GM23338 (cell line): ENCODE data around the gene KIRREL3. TPM values are rescaled to one million over a fixed set of nuclear protein-coding genes. Genes with fewer than 3 reads are reported as not detected.

Source experiments
- ATAC-seq: fragments of 200-7000 bp; cut with Tn5 transposase; 3 replicates; pipeline ENCODE4 v1.9.1; 2020
- DNase-seq: peaks from one replicate; pipeline ENCODE4 v3.0.0-alpha.2; 2015; ENCODE audit warnings: low spot score
- H2AFZ ChIP-seq: fragments of 200-600 bp; sonication (generic); 2 replicates; pipeline ENCODE4 v1.8.0; 2016; ENCODE audit warnings: antibody characterized with exemption, mild to moderate bottlenecking, moderate library complexity
- H3F3A ChIP-seq: fragments of 200-600 bp; sonication (generic); replicated peaks from 2 replicates; pipeline ENCODE4 v1.8.0; 2017; ENCODE audit warnings: antibody characterized with exemption, mixed run types, low read depth
- H3K27ac ChIP-seq: fragments of 200-600 bp; sonication (generic); 2 replicates; pipeline ENCODE4 v1.6.1; 2016; ENCODE audit warnings: low read depth
- H3K27me3 ChIP-seq: fragments of 200-600 bp; sonication (generic); 2 replicates; pipeline ENCODE4 v1.8.0; 2016; ENCODE audit warnings: mild to moderate bottlenecking, mixed run types, moderate library complexity; ENCODE audit not compliant: insufficient read depth
- H3K36me3 ChIP-seq: fragments of 200-600 bp; sonication (generic); 2 replicates; pipeline ENCODE4 v1.8.0; 2016; ENCODE audit warnings: mild to moderate bottlenecking; ENCODE audit not compliant: insufficient read depth
- H3K4me1 ChIP-seq: fragments of 200-600 bp; sonication (generic); 2 replicates; pipeline ENCODE4 v1.8.0; 2016; ENCODE audit warnings: mild to moderate bottlenecking, moderate library complexity; ENCODE audit not compliant: insufficient read depth
- H3K4me2 ChIP-seq: fragments of 200-600 bp; sonication (generic); 2 replicates; pipeline ENCODE4 v1.7.1; 2017; ENCODE audit warnings: mixed run types
- H3K4me3 ChIP-seq: fragments of 200-600 bp; sonication (generic); 2 replicates; pipeline ENCODE4 v1.6.1; 2016; ENCODE audit warnings: mixed run types
- H3K79me2 ChIP-seq: fragments of 200-600 bp; sonication (generic); replicated peaks from 2 replicates; pipeline ENCODE4 v1.8.0; 2017; ENCODE audit warnings: mild to moderate bottlenecking; ENCODE audit not compliant: insufficient read depth
- H3K9me2 ChIP-seq: fragments of 200-600 bp; sonication (generic); 2 replicates; pipeline ENCODE4 v1.8.0; 2017; ENCODE audit not compliant: insufficient read depth
- H4K20me1 ChIP-seq: fragments of 200-600 bp; sonication (generic); replicated peaks from 2 replicates; pipeline ENCODE4 v1.8.0; 2017; ENCODE audit warnings: mild to moderate bottlenecking; ENCODE audit not compliant: insufficient read depth
- H3K27ac Mint-ChIP-seq: 2 replicates; pipeline ENCODE4 v1.8.0; 2020; ENCODE audit warnings: inconsistent platforms, mild to moderate bottlenecking, moderate library complexity, mixed read lengths
- H3K27me3 Mint-ChIP-seq: 3 replicates; pipeline ENCODE4 v1.8.0; 2022; ENCODE audit warnings: low read depth, mild to moderate bottlenecking, moderate library complexity, mixed read lengths, inconsistent platforms; ENCODE audit not compliant: insufficient read depth, poor library complexity
- H3K36me3 Mint-ChIP-seq: 3 replicates; pipeline ENCODE4 v1.8.0; 2021; ENCODE audit warnings: low read depth, mild to moderate bottlenecking, inconsistent platforms, moderate library complexity, mixed read lengths
- H3K4me1 Mint-ChIP-seq: 3 replicates; pipeline ENCODE4 v1.8.0; 2020; ENCODE audit warnings: mild to moderate bottlenecking, inconsistent platforms, mixed read lengths
- H3K4me3 Mint-ChIP-seq: 3 replicates; pipeline ENCODE4 v1.8.0; 2021; ENCODE audit warnings: moderate library complexity, mild to moderate bottlenecking, inconsistent platforms, mixed read lengths
- H3K9me3 Mint-ChIP-seq: 3 replicates; pipeline ENCODE4 v1.8.0; 2020; ENCODE audit warnings: moderate library complexity, mild to moderate bottlenecking, inconsistent platforms, mixed read lengths
- CREB1 ChIP-seq: fragments of 250-450 bp; sonication (Bioruptor Pico); IDR thresholded peaks from 2 replicates; pipeline ENCODE4 v1.5.0; 2020; ENCODE audit warnings: low read depth, mild to moderate bottlenecking, moderate library complexity
- EZH2 ChIP-seq: fragments of 200-600 bp; sonication (generic); IDR thresholded peaks from one replicate; pipeline ENCODE4 v1.8.0; 2017; ENCODE audit warnings: antibody characterized with exemption, mild to moderate bottlenecking, low read depth; ENCODE audit not compliant: unreplicated experiment
- EZH2phosphoT487 ChIP-seq: fragments of 200-600 bp; sonication (generic); IDR thresholded peaks from one replicate; pipeline ENCODE4 v1.8.1; 2018; ENCODE audit warnings: antibody characterized with exemption; ENCODE audit not compliant: unreplicated experiment
- JUNB ChIP-seq: IDR thresholded peaks from one replicate; pipeline ENCODE4 v1.6.1; 2016; ENCODE audit warnings: antibody characterized with exemption; ENCODE audit not compliant: unreplicated experiment
- NANOG ChIP-seq: IDR thresholded peaks from 2 replicates; pipeline ENCODE4 v1.6.1; 2016; ENCODE audit warnings: antibody characterized with exemption, borderline replicate concordance
- POLR2AphosphoS5 ChIP-seq: IDR thresholded peaks from 2 replicates; pipeline ENCODE4 v1.6.1; 2016; ENCODE audit warnings: antibody characterized with exemption, low read depth
- STAT1 ChIP-seq: IDR thresholded peaks from one replicate; pipeline ENCODE4 v1.6.1; 2016; ENCODE audit warnings: antibody characterized with exemption; ENCODE audit not compliant: unreplicated experiment
- ZNF114 ChIP-seq: fragments of 250-450 bp; sonication (Bioruptor Pico); IDR thresholded peaks from 2 replicates; pipeline ENCODE4 v1.5.0; 2020; ENCODE audit warnings: mild to moderate bottlenecking, moderate library complexity
- ZNF331 ChIP-seq: fragments of 250-450 bp; sonication (Bioruptor Pico); IDR thresholded peaks from 2 replicates; pipeline ENCODE4 v1.5.0; 2020; ENCODE audit warnings: low read depth, mild to moderate bottlenecking, moderate library complexity
- polyA plus RNA-seq: library from polyadenylated mRNA; unstranded; fragments of >200 nt; fragmentation: Nextera tagmentation; extraction: Ambion mirVana; gene quantifications from 2 replicates; pipeline ENCODE4 v1.2.1, GENCODE V29; 2016
- total RNA-seq: library from RNA; depleted of rRNA; stranded (reverse); fragments of >200 nt; shearing (Covaris generic); gene quantifications from 2 replicates; pipeline ENCODE4 v1.2.3, GENCODE V29; 2014
- TF ChIP-seq, protein P1 (sequence below): IDR thresholded peaks from 2 replicates; pipeline ENCODE4 v1.6.1; 2016; ENCODE audit warnings: antibody characterized with exemption
- TF ChIP-seq, protein P2 (sequence below): fragments of 250-450 bp; sonication (Bioruptor Pico); IDR thresholded peaks from 2 replicates; pipeline ENCODE4 v1.5.0; 2020; ENCODE audit warnings: mild to moderate bottlenecking, moderate library complexity
- TF ChIP-seq, protein P3 (sequence below): IDR thresholded peaks from one replicate; pipeline ENCODE4 v1.6.1; 2018; ENCODE audit warnings: antibody characterized with exemption; ENCODE audit not compliant: unreplicated experiment
- TF ChIP-seq, protein P4 (sequence below), 2 experiments: fragments of 200-600 bp in 1 of 2; sonication (generic) in 1 of 2; conservative IDR thresholded peaks; 2 replicates each; pipeline versions ENCODE4 v1.5.1 to v1.6.1; 2016 to 2017; ENCODE audit warnings: antibody characterized with exemption in 2 of 2, low read depth in 2 of 2, mild to moderate bottlenecking in 2 of 2, moderate library complexity in 1 of 2

The KIRREL3 gene
- total and polyA plus RNA-seq, 2 experiments from 2014 or later = 0.13 to 1.5 TPM

DNA sequence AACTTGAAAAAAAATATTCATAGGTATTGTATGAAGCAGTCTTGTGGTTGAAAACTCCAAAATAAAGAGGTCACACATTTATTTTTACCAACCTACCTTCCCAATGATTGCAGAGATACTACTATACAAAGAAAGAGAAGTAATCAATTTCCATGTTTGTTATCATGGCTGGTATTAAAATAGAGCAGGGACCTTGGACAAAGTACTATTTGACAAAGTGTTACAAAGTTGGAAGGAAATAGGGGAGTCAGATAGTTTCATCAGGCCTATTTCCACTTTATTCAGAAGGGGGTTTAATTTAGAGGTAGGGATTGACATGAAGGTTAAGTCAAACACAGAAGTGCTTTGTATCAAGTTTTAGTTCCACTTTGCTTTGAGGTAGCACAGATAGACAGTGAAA, 34.4 kb upstream of the KIRREL3 start:
- H3K36me3 ChIP-seq = no peaks in the 10 kb centered on the region

More for the DNA sequence above, 34.4 kb upstream of the KIRREL3 start:
- H3K27ac Mint-ChIP-seq = no peak overlapping the region
- Histone ChIP-seq H3K4me2 (no peak overlapping the region), H3K4me3 (no peak overlapping the region), H3K27me3 (no peaks in the 10 kb centered on the region), H3K27ac (no peak overlapping the region), H3K9me2 (peaks cover 4% of the 10 kb centered on the region; the same call in 1 of the 2 replicates), H3K79me2 (no peaks in the 10 kb centered on the region), H2AFZ (no peak overlapping the region), H3F3A (no peaks in the 10 kb centered on the region), H4K20me1 (no peaks in the 10 kb centered on the region), H3K4me1 (peaks cover 9% of the 10 kb centered on the region; the same call in 1 of the 2 replicates)
- no peak for ATAC-seq
- no peak overlapping the region for H3K4me3 Mint-ChIP-seq
- no peak for TF ChIP-seq ZNF331 (CRISPR knock-in tag)
- TF ChIP-seq NANOG = no peak
- TF ChIP-seq POLR2AphosphoS5 = no peak
- TF ChIP-seq, protein P1, sequence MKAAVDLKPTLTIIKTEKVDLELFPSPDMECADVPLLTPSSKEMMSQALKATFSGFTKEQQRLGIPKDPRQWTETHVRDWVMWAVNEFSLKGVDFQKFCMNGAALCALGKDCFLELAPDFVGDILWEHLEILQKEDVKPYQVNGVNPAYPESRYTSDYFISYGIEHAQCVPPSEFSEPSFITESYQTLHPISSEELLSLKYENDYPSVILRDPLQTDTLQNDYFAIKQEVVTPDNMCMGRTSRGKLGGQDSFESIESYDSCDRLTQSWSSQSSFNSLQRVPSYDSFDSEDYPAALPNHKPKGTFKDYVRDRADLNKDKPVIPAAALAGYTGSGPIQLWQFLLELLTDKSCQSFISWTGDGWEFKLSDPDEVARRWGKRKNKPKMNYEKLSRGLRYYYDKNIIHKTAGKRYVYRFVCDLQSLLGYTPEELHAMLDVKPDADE = no peak
- TF ChIP-seq, protein P2, sequence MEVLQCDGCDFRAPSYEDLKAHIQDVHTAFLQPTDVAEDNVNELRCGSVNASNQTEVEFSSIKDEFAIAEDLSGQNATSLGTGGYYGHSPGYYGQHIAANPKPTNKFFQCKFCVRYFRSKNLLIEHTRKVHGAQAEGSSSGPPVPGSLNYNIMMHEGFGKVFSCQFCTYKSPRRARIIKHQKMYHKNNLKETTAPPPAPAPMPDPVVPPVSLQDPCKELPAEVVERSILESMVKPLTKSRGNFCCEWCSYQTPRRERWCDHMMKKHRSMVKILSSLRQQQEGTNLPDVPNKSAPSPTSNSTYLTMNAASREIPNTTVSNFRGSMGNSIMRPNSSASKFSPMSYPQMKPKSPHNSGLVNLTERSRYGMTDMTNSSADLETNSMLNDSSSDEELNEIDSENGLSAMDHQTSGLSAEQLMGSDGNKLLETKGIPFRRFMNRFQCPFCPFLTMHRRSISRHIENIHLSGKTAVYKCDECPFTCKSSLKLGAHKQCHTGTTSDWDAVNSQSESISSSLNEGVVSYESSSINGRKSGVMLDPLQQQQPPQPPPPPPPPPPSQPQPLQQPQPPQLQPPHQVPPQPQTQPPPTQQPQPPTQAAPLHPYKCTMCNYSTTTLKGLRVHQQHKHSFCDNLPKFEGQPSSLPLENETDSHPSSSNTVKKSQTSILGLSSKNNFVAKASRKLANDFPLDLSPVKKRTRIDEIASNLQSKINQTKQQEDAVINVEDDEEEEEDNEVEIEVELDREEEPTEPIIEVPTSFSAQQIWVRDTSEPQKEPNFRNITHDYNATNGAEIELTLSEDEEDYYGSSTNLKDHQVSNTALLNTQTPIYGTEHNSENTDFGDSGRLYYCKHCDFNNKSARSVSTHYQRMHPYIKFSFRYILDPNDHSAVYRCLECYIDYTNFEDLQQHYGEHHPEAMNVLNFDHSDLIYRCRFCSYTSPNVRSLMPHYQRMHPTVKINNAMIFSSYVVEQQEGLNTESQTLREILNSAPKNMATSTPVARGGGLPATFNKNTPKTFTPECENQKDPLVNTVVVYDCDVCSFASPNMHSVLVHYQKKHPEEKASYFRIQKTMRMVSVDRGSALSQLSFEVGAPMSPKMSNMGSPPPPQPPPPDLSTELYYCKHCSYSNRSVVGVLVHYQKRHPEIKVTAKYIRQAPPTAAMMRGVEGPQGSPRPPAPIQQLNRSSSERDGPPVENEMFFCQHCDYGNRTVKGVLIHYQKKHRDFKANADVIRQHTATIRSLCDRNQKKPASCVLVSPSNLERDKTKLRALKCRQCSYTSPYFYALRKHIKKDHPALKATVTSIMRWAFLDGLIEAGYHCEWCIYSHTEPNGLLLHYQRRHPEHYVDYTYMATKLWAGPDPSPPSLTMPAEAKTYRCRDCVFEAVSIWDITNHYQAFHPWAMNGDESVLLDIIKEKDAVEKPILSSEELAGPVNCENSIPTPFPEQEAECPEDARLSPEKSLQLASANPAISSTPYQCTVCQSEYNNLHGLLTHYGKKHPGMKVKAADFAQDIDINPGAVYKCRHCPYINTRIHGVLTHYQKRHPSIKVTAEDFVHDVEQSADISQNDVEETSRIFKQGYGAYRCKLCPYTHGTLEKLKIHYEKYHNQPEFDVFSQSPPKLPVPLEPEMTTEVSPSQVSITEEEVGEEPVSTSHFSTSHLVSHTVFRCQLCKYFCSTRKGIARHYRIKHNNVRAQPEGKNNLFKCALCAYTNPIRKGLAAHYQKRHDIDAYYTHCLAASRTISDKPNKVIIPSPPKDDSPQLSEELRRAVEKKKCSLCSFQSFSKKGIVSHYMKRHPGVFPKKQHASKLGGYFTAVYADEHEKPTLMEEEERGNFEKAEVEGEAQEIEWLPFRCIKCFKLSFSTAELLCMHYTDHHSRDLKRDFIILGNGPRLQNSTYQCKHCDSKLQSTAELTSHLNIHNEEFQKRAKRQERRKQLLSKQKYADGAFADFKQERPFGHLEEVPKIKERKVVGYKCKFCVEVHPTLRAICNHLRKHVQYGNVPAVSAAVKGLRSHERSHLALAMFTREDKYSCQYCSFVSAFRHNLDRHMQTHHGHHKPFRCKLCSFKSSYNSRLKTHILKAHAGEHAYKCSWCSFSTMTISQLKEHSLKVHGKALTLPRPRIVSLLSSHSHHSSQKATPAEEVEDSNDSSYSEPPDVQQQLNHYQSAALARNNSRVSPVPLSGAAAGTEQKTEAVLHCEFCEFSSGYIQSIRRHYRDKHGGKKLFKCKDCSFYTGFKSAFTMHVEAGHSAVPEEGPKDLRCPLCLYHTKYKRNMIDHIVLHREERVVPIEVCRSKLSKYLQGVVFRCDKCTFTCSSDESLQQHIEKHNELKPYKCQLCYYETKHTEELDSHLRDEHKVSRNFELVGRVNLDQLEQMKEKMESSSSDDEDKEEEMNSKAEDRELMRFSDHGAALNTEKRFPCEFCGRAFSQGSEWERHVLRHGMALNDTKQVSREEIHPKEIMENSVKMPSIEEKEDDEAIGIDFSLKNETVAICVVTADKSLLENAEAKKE (CRISPR knock-in tag) = no peak
- TF ChIP-seq EZH2 = no peak
- TF ChIP-seq ZNF114 (CRISPR knock-in tag) = no peak
- no peak for TF ChIP-seq EZH2phosphoT487
- TF ChIP-seq, protein P3, sequence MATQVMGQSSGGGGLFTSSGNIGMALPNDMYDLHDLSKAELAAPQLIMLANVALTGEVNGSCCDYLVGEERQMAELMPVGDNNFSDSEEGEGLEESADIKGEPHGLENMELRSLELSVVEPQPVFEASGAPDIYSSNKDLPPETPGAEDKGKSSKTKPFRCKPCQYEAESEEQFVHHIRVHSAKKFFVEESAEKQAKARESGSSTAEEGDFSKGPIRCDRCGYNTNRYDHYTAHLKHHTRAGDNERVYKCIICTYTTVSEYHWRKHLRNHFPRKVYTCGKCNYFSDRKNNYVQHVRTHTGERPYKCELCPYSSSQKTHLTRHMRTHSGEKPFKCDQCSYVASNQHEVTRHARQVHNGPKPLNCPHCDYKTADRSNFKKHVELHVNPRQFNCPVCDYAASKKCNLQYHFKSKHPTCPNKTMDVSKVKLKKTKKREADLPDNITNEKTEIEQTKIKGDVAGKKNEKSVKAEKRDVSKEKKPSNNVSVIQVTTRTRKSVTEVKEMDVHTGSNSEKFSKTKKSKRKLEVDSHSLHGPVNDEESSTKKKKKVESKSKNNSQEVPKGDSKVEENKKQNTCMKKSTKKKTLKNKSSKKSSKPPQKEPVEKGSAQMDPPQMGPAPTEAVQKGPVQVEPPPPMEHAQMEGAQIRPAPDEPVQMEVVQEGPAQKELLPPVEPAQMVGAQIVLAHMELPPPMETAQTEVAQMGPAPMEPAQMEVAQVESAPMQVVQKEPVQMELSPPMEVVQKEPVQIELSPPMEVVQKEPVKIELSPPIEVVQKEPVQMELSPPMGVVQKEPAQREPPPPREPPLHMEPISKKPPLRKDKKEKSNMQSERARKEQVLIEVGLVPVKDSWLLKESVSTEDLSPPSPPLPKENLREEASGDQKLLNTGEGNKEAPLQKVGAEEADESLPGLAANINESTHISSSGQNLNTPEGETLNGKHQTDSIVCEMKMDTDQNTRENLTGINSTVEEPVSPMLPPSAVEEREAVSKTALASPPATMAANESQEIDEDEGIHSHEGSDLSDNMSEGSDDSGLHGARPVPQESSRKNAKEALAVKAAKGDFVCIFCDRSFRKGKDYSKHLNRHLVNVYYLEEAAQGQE = no peak
- no peak for TF ChIP-seq JUNB
- TF ChIP-seq, protein P4, sequence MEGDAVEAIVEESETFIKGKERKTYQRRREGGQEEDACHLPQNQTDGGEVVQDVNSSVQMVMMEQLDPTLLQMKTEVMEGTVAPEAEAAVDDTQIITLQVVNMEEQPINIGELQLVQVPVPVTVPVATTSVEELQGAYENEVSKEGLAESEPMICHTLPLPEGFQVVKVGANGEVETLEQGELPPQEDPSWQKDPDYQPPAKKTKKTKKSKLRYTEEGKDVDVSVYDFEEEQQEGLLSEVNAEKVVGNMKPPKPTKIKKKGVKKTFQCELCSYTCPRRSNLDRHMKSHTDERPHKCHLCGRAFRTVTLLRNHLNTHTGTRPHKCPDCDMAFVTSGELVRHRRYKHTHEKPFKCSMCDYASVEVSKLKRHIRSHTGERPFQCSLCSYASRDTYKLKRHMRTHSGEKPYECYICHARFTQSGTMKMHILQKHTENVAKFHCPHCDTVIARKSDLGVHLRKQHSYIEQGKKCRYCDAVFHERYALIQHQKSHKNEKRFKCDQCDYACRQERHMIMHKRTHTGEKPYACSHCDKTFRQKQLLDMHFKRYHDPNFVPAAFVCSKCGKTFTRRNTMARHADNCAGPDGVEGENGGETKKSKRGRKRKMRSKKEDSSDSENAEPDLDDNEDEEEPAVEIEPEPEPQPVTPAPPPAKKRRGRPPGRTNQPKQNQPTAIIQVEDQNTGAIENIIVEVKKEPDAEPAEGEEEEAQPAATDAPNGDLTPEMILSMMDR (conservative IDR thresholded peaks at IDR 0.05; ENCODE audit: low read depth in 2 of 2) = no peak
- no peak for TF ChIP-seq CREB1 (CRISPR knock-in tag)
- TF ChIP-seq STAT1 = no peak
- no peaks in the 10 kb centered on the region for H3K9me3 Mint-ChIP-seq
- DNase-seq = no peak
- H3K27me3 Mint-ChIP-seq = no peaks in the 10 kb centered on the region
- peaks cover 28% of the 10 kb centered on the region for H3K4me1 Mint-ChIP-seq
- no peaks in the 10 kb centered on the region for H3K36me3 Mint-ChIP-seq
